Measurements from ENCODE around the gene KRT4. TPM values are rescaled to one million over a fixed set of nuclear protein-coding genes. Genes with fewer than 3 reads are reported as not detected.

The KRT4 gene
- total RNA-seq, 1 experiment from 2014 or later = not detected

- TF ChIP-seq CTCF (IDR thresholded peaks at IDR 0.05 in 2 of 3, conservative IDR thresholded peaks at IDR 0.05 in 1 of 3; ENCODE audit: borderline replicate concordance in 1 of 3, insufficient read depth in 1 of 3, low read depth in 2 of 3, low read length in 2 of 3) = no peak
- no peak for TF ChIP-seq EZH2 (IDR thresholded peaks at IDR 0.05)
- TF ChIP-seq JUND (IDR thresholded peaks at IDR 0.05) = no peak
- TF ChIP-seq ELF1 (IDR thresholded peaks at IDR 0.05; ENCODE audit: borderline replicate concordance, low read depth) = no peak
- no peak for TF ChIP-seq RAD21 (IDR thresholded peaks at IDR 0.05; ENCODE audit: low read depth)
These were observed 46.9 kb downstream of the KRT4 start (continued) for GRCh38 chr12:52767020-52767379.

GRCh38 chr12:52766351-52767019, 47.4 kb downstream of the KRT4 start:
- H3K4me2 ChIP-seq (ENCODE audit: low read length) = no peak overlapping the region
- ChIA-PET RAD21 (ENCODE audit: low non-redundant PET in 1 of 2, low total read pairs in 2 of 2, uncharacterized antibody in 2 of 2, unreplicated experiment in 2 of 2) (no interaction called here), CTCF (no interaction called here), POLR2A (no interaction called here)
- no peaks in the 10 kb centered on the region for H3K9me3 ChIP-seq (ENCODE audit: control insufficient read depth in 1 of 2, insufficient read depth in 1 of 2, low read depth in 1 of 2, low read length in 2 of 2)
- H3K9me2 ChIP-seq (ENCODE audit: insufficient read depth) = no peaks in the 10 kb centered on the region
- TF ChIP-seq MAX (IDR thresholded peaks at IDR 0.05) = no peak
- no peak for TF ChIP-seq TCF7L2 (IDR thresholded peaks at IDR 0.05; ENCODE audit: borderline replicate concordance, extremely low read depth, insufficient read depth, insufficient read length)
- no peak for TF ChIP-seq FOSL1 (IDR thresholded peaks at IDR 0.05; ENCODE audit: low read depth)
- no peak for TF ChIP-seq POLR2A (IDR thresholded peaks at IDR 0.05; ENCODE audit: borderline replicate concordance, extremely low read depth, insufficient read depth, insufficient read length)
- no TSS peak for BruUV-seq (replicated peaks)
- no peak overlapping the region for H3K4me3 ChIP-seq (replicated peaks in 1 of 2; ENCODE audit: low read depth in 1 of 2, low read length in 2 of 2)
- H3K79me2 ChIP-seq (ENCODE audit: insufficient read depth, low read length) = no peaks in the 10 kb centered on the region
- no peaks in the 10 kb centered on the region for H4K20me1 ChIP-seq (ENCODE audit: insufficient read depth)
- H3K36me3 ChIP-seq (ENCODE audit: control insufficient read depth in 1 of 2, insufficient read depth in 2 of 2, low read length in 2 of 2) = no peaks in the 10 kb centered on the region
- peaks cover 0 to 5% of the 10 kb centered on the region in 2 experiments; a peak in 1 of 4 replicates for H3K4me1 ChIP-seq (ENCODE audit: control insufficient read depth in 1 of 2, insufficient read depth in 2 of 2, low read length in 2 of 2)
- intact Hi-C loops (cut with micrococcal nuclease) = no loop called here
- DNase-seq (ENCODE audit: low read depth, low spot score) (no peak), ATAC-seq (no peak)
- no peak overlapping the region for H2AFZ ChIP-seq (ENCODE audit: low read depth, low read length, poor library complexity, severe bottlenecking)
- no peak overlapping the region for H3K9ac ChIP-seq (ENCODE audit: low read length)
- no peaks in the 10 kb centered on the region for H3K27me3 ChIP-seq (ENCODE audit: insufficient read depth, low read length)
- H3K27ac ChIP-seq (ENCODE audit: low read depth, low read length) = no peak overlapping the region
